ENCODE data around the gene NPBWR2.

The NPBWR2 gene

GRCh38 chr20:64076061-64076997 is 31.0 kb downstream of the NPBWR2 start:
- no peak for DNase-seq
- intact Hi-C loops (cut with DNase I): no loop called here

- intact Hi-C loops (cut with DNase I): no loop called here
These were observed 31.8 kb downstream of the NPBWR2 start for GRCh38 chr20:64075556-64075955.

GRCh38 chr20:64074963-64075362 is 32.4 kb downstream of the NPBWR2 start:
- intact Hi-C loops (cut with DNase I): no loop called here

More at GRCh38 chr20:64075556-64075955, 31.8 kb downstream of the NPBWR2 start:
- no peak for DNase-seq

GRCh38 chr20:64074184-64074789 is 33.1 kb downstream of the NPBWR2 start:
- intact Hi-C loops (cut with DNase I): no loop called here
- no peak for DNase-seq

More at GRCh38 chr20:64074963-64075362, 32.4 kb downstream of the NPBWR2 start:
- no peak for DNase-seq

- DNase-seq: no peak
- intact Hi-C loops (cut with DNase I): no loop called here
These were observed 33.7 kb downstream of the NPBWR2 start for GRCh38 chr20:64073476-64074183.

GRCh38 chr20:64072498-64073063 is 34.8 kb downstream of the NPBWR2 start:
- intact Hi-C loops (cut with DNase I): no loop called here
- no peak for DNase-seq

GRCh38 chr20:64071341-64072332 is 35.7 kb downstream of the NPBWR2 start:
- DNase-seq: no peak
- intact Hi-C loops (cut with DNase I): no loop called here

- intact Hi-C loops (cut with DNase I): no loop called here
- no peak for DNase-seq
These were observed 36.9 kb downstream of the NPBWR2 start for GRCh38 chr20:64070244-64070993.

GRCh38 chr20:64069614-64070243 is 37.6 kb downstream of the NPBWR2 start:
- no peak for DNase-seq
- intact Hi-C loops (cut with DNase I): no loop called here

GRCh38 chr20:64069209-64069613 is 38.2 kb downstream of the NPBWR2 start:
- no peak for DNase-seq
- intact Hi-C loops (cut with DNase I): no loop called here

GRCh38 chr20:64068386-64069208 is 38.8 kb downstream of the NPBWR2 start:
- intact Hi-C loops (cut with DNase I): no loop called here
- DNase-seq: no peak

- no peak for DNase-seq
- intact Hi-C loops (cut with DNase I): no loop called here
These were observed 39.5 kb downstream of the NPBWR2 start for GRCh38 chr20:64067733-64068307.

- intact Hi-C loops (cut with DNase I): no loop called here
- no peak for DNase-seq
These were observed 40.2 kb downstream of the NPBWR2 start for GRCh38 chr20:64067005-64067632.

- intact Hi-C loops (cut with DNase I): no loop called here
- no peak for DNase-seq
These were observed 41.4 kb downstream of the NPBWR2 start for GRCh38 chr20:64065974-64066343.

- no peak for DNase-seq
These were observed 42.0 kb downstream of the NPBWR2 start for GRCh38 chr20:64065062-64065973.

More at GRCh38 chr20:64065062-64065973, 42.0 kb downstream of the NPBWR2 start:
- intact Hi-C loops (cut with DNase I): no loop called here
